Stimulated activated CD4-positive, alpha-beta T cell treated with anti-CD3 and anti-CD28 coated beads, Interleukin-1b, Interleukin-23, amount 100 ng/mL, for 48 hours (primary cell): ENCODE data around the gene SLC6A12.

Source experiments
- DNase-seq: peaks from one replicate; pipeline ENCODE4 v3.0.0-alpha.2; 2020

SLC6A12 gene

DNA sequence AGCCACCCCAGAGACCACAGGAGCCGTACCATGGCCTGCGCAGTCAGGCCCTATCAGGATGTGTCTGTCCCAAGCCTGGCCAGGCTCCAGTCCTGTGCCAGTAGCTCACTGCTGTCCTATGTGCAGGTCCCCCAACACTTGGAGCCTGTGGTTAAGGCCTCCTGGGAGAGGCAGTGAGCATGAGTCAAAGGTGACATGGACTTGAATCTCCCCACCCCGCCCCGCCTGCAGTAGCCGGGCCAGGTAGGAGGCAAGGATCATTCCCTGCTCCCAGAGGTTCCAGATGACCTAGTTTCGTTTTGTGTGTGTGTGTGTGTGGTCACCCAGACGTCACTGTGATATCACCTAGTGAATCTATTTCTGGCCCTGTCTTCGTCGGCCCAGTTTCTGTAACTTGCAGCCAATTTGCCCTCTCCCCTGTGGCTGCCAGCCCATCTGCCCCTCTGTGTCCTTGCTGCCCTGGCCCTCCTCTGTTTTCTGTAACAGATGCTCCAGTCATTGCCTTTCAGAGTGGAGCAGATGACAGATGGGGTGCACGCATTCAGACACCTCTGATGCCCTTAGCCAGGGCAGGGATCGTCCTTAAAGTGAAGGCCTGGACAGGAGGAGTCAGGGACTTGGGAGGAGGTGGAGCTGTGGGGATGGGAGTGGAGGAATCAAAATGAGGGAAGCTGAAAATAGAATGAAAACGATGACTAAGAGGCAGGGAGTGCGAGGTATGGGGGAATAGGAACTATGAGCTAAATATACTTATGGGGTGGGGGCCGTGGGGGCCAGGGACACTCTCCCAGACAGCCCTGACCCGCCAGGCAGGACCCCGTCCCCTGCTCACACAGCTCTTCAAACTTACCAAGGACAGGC, 37.4 kb downstream of the SLC6A12 start:
- DNase-seq, result no peak

- DNase-seq, result no peak
Observed at GRCh38 chr12:175759-176158, 38.2 kb downstream of the SLC6A12 start.

GRCh38 chr12:175250-175649, 38.7 kb downstream of the SLC6A12 start:
- no peak for DNase-seq

DNA sequence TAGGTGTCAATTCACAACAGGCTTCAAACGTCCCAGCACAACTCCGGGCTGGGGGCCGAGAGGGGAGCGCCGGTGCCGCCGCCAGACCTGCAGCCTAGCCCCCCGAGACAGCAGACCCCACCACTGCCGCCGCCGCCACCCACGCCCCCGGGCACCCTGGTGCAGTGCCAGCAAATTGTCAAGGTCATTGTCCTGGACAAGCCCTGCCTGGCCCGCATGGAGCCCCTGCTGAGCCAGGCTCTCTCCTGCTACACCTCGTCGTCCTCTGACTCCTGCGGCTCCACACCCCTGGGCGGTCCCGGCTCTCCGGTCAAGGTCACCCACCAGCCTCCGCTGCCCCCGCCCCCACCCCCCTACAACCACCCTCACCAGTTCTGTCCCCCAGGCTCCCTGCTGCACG, 39.4 kb downstream of the SLC6A12 start:
- no peak for DNase-seq

GRCh38 chr12:174124-174523, 39.8 kb downstream of the SLC6A12 start:
- DNase-seq, result no peak

- no peak for DNase-seq
Observed at GRCh38 chr12:172732-173161, 41.2 kb downstream of the SLC6A12 start.

DNA sequence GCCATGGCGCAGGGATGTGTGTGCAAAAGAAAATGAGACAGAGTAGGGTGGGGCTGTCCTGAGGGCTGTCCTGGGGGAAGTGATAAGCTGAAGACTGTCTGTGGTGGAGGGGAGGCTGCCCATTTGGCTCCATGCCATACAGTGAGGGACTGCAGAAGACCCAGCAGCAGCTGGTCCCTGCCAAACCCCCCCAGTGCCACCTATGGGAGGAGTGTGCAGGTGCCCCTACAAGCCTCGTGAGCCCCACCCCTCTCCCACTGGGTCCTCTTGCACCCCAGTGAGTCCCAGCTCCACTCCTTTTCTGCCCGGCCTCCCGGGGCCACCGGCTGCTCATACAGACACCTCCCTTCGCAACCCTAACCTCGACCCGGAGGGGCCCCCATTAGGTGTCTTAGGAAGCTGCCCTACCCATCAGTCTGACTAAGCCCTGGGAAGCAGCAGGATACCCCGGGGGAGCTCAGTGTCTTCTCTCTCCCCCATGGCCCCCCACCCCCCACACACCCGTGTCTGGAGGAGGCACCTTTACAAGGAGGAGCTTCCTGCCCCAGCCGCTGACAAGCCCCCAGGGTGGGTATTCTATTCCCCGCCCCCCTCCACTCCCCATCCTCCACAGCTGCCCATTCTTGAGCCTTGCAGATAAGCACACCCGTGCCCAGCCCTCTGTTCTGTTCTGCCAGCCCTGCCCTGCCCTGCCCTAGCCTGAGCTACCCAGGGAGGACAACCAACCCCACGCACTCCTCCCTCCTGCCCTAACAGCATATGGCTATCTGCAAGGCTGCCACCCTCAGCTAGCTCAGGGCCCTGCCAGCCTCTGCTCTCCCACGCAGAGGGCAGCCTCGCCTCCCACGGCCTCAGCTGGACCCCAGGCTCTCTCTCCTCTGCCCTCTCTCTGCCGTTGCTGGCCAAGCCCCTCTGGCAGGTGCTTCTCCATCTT, 41.9 kb downstream of the SLC6A12 start:
- DNase-seq, result no peak

GRCh38 chr12:171276-171675, 42.7 kb downstream of the SLC6A12 start:
- no peak for DNase-seq

DNA sequence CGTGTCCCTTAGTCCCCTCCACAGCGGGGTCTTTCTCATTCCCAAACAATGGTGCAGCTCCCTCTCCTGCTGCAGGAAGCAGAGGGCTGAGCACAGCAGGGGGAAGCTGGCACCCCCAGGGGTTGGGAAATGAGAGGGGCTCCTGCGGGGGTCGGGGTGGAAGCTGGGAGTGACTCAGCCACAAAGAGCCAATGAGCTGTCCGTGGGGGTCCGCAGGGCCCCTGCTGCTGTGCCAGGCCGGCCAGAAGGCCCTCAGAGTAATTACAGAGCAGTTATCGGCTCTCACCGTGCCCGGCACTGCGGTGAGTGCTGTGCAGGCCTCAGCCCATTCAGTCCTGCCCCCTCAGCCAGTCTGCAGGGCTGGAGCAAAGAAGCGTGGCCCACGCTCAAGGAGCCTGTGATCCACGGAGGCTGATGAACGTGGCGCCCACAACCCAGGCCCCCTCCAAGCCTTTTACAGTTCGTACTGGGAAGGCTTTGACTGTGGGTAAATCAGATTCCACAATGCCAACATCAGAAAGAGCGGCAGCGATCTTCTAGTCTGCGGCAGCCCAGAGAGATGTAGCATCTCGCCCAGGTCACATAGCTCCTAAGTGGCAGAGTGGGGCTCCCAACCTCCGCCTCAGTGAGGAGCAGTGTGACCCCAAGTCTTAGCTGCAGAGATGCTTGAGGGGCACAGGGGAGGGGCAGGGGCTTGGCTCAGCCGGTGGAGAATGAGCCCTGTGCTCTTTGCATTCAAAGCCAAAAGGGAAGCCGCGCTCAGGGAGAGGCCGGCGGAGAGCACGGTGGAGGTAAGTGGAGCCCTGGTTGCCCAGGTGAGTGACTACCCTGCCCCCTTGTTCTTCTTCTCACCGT, 43.4 kb downstream of the SLC6A12 start:
- DNase-seq, result no peak

GRCh38 chr12:169528-170370, 44.2 kb downstream of the SLC6A12 start:
- DNase-seq, result no peak

DNA sequence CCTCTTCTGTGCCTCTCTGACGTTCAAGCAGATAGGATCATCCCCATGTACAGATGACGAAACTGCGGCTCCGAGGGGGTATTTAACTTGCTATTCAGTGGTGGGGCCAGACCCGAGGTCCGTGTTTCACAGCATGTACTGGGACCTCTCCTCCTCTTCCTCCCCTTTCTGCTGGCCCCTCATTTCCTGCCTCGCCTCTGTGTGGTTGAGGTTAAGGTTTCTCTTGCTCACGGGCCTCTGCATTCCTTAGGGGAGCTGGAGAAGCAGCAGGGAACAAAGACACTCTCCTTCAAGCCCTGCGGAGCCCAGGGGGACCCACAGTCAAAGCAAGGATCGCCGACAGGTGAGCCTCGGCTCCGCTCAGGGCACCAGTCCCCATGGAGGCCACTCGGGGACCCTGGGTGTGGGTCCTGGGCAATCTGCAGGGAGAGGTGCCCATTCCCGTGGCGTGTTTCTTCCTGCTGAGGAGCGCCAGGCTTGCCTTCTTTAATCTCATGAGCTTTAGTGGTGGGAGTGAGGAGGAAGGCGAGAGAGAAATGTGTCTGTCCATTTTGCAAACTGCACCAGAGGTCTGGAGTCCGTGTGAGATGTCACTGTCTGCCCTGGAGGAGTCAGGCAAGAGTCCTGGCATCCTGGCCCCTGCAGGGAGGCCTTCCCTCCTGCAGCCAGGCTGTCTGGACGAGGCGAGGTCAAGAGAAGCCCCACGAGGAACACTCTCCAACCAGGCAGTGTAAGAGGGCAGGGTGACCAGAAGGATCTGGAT, 45.0 kb downstream of the SLC6A12 start:
- no peak for DNase-seq

DNA sequence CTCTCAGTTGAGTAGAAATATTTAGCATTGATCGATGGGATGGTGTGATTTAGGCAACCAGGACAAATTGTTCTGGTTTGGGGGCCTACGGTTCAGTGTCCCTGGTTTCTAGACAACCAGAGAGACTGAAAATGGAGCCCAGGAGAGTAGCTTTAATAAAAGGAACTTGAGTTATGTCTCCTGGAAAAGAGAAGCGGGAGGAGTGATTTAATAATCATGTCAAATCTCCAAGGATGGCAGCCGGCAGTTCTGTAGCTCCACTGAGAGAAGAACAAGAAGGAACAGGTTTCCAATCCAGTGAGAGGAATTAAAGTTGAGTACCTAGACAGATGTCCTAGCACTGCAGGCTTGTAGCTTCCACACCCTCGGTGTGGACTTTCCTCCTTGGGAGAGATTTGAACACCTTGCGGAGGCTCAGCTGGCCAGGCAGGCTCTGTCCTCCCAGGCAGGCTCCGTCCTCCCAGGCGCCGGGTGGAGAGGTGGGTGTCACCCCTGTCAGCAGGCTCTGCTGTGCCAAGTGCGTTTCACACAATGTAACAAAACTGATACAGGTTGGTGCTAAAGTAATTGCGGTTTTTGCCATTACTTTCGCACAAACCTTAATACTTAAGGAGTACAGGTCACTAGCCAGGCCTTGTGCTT, 45.9 kb downstream of the SLC6A12 start:
- no peak for DNase-seq

DNA sequence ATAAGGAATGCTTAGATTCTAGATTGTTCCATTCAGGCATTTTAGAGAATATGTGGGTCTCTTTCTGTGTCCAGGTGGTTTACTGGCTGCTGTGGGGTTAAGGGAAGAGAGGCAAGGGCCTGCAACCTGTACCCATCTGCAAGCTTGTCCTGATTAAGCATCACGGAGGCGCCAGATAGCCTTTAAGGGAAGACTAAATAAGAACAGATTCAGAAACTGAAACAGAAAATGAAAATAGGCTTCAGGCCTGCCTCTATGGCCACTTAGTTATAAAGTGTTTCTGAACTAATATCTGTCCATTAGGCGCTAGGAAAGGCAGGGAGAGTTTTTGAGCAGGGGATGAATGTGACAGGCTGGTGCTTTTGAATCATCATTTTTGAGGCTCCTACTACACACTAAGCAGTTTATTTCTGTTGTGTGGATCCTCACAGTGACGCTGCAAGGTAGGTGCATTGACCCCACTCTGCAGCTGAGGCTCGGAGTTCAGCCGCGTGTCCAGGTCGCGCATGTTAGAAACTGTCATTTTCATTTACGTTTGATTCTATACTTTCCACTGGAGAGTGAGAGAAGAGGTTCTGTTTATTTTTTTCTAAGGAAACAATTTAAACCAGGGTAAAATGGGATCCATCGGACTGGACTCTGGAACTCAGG, 47.4 kb downstream of the SLC6A12 start:
- DNase-seq, result no peak

GRCh38 chr12:165862-166368, 48.0 kb downstream of the SLC6A12 start:
- no peak for DNase-seq

DNA sequence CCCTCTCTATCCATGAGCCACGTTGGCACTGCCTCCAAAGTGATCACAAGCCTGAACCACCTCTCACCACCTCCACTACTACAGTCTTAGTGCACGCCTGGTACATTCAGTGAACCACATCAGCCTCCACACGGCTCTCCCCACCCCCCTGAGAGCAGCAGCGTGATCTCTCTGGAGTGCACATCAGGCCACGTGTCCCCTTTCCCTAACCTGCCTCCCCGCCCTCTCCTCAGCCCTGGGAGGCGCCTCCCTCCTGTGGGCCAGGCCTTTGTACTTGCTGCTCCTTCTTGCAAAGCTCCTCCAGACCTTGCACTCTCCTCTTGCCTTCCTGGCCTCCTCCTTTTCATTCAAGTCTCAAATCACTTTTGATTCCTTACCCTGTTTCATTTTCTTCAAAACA, 49.8 kb downstream of the SLC6A12 start:
- DNase-seq, result no peak

- DNase-seq, result no peak
Observed at GRCh38 chr12:163406-163986, 50.5 kb downstream of the SLC6A12 start.

DNA sequence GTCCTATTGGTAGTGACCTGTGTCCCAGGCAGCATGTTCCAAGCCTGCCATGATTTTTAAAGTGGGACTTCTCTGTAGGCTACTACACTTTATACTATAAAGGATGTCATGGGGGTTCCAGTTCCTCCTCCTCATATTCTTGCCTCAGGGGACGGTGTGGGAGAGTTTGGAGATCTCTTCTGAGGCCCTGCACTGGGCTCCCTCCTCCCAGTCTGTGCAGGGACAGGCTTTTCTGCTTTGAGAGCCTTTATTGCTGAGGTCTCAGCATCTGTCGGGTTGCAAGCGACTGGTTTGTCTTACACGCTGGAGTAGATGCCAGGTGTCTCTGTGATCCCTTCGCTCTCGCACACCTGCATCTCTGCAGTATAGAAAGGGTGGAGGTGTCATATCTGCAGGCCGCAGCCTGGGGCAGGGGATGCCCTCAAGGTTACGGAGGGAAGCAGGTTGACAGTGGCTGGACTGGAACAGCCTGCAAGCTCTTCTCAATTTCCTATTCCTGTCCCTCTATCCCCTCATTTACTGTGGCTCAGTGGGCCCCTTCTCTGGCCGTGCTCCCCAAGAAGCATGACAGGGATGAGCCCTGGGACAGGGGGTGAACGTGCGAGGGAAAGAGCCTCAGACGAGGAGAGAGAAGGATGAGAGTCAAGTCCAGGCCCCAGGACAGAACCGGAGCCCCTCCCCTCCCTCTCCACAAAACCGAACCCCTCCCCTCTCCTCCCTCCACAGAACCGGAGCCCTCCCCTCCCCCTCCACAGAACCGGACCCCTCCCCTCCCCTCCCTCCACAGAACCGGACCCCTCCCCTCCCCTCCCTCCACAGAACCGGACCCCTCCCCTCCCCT, 51.3 kb downstream of the SLC6A12 start:
- no peak for DNase-seq

- DNase-seq, result no peak
Observed at GRCh38 chr12:161823-162222, 52.1 kb downstream of the SLC6A12 start.
